NB4 (cell line): Measurements from ENCODE around the gene OTUD3.

ENCODE experiments used
- CTCF ChIP-seq: IDR thresholded peaks from one replicate; pipeline ENCODE4 v1.5.1; 2012; ENCODE audit warnings: low read depth, low read length
- MYC ChIP-seq: IDR thresholded peaks from 2 replicates; pipeline ENCODE4 v1.6.1; 2011; ENCODE audit warnings: low read depth, low read length
- POLR2A ChIP-seq: IDR thresholded peaks from 2 replicates; pipeline ENCODE4 v1.6.1; 2011; ENCODE audit warnings: mild to moderate bottlenecking; ENCODE audit not compliant: insufficient read length; ENCODE audit errors: extremely low read depth

- no peak for TF ChIP-seq CTCF
- TF ChIP-seq MYC: no peak
- no peak for TF ChIP-seq POLR2A
These were observed 17.5 kb upstream of the OTUD3 start for GRCh38 chr1:19864570-19865160.
